GM12891 (cell line): ENCODE measurements around the gene ELL.

Experiments
- PAX5 ChIP-seq: IDR thresholded peaks from 2 replicates; pipeline ENCODE4 v1.6.1; 2011; ENCODE audit warnings: low read length, moderate library complexity, mild to moderate bottlenecking; ENCODE audit not compliant: insufficient read depth, severe bottlenecking
- POLR2A ChIP-seq: IDR thresholded peaks from 2 replicates; pipeline ENCODE4 v1.6.1; 2011; ENCODE audit warnings: low read depth, low read length, control low read depth
- POLR2AphosphoS5 ChIP-seq: IDR thresholded peaks from 2 replicates; pipeline ENCODE4 v1.6.1; 2011; ENCODE audit warnings: low read depth, low read length, control low read depth
- TAF1 ChIP-seq: IDR thresholded peaks from 2 replicates; pipeline ENCODE4 v1.6.1; 2011; ENCODE audit warnings: low read depth, low read length, control low read depth

DNA sequence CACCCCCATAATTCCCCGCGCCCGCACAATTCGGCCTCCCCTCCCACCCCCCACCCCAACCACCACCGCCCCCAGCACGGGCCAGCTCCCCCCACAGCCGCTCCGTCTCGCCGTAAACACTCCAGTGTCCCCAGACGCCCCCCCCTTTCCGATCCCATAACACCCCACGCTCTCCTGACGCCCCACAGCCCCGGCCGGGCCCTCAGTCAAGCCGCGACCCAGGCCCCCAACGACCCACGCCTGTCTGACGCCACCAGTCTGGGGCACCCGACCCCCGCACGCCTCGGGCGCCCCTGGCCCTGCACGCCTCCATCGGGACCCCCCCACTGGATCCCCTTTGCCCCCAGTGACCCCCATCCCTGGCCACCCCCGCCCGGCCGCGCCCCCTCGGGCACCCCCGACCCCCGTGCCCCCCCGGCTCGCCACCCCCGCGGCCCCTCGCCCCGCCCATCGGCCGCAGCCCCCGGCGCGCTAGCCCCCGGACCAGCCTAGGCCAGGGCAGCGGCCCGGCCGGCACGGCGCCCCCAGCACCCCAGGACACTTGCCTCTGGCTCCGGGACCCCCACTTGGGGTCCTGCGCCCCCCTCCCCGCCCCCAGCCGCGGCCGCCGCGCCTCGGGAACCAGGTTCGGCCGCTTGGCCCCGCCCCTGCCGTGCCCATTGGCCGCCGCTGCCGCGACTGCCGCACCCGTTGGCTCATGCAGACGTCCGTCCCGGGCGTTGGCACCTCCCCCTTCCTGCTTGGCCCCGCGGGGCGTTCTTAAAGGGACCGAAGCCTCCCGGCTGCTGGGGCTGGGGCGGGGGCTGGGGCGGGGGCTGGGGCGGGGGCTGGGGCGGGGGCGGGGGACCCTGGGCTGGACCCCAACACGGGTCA lies 21.3 kb upstream of the ELL start, which contains the start of gene FKBP8:
- no peak for TF ChIP-seq POLR2A
- no peak for TF ChIP-seq PAX5
- TF ChIP-seq POLR2AphosphoS5 = no peak
- no peak for TF ChIP-seq TAF1
